Testis (tissue), 2 donors: ENCODE measurements around the gene CDC123.

Source experiments
- CTCF ChIP-seq, 3 experiments: fragments of 450-650 bp in 2 of 3; fragments of 200-600 bp in 1 of 3; sonication (generic) in 1 of 3; IDR thresholded peaks; one replicate each; pipeline ENCODE4 v1.5.1; 2016 to 2019; ENCODE audit warnings: antibody characterized with exemption in 3 of 3, mild to moderate bottlenecking in 2 of 3, moderate library complexity in 1 of 3
- POLR2A ChIP-seq: fragments of 450-650 bp; IDR thresholded peaks from one replicate; pipeline ENCODE4 v1.6.1; 2017; ENCODE audit warnings: antibody characterized with exemption, mild to moderate bottlenecking, moderate library complexity

GRCh38 chr10:12287772-12288171 lies 91.8 kb downstream of the CDC123 start:
- no peak for TF ChIP-seq CTCF (IDR thresholded peaks at IDR 0.05)
- no peak for TF ChIP-seq POLR2A
